Panc1 (cell line): ENCODE measurements around the gene WNT10A.

Experiments
- POLR2AphosphoS5 ChIP-seq: IDR thresholded peaks from 2 replicates; pipeline ENCODE4 v1.6.1; 2012; ENCODE audit warnings: mild to moderate bottlenecking, low read depth, low read length, moderate library complexity
- SIN3A ChIP-seq: IDR thresholded peaks from 2 replicates; pipeline ENCODE4 v1.6.1; 2012; ENCODE audit warnings: low read depth, mild to moderate bottlenecking, low read length, moderate library complexity, borderline replicate concordance; ENCODE audit not compliant: insufficient read depth
- TCF7L2 ChIP-seq: IDR thresholded peaks from 2 replicates; pipeline ENCODE4 v1.6.1; 2011; ENCODE audit warnings: mild to moderate bottlenecking, low read depth, low read length, inconsistent platforms
- TF ChIP-seq, protein P1 (sequence below): fragments of 450-650 bp; IDR thresholded peaks from 2 replicates; pipeline ENCODE4 v1.5.1; 2017; ENCODE audit warnings: mild to moderate bottlenecking
- TF ChIP-seq, protein P2 (sequence below), 2 experiments: IDR thresholded peaks; 2 replicates each; pipeline ENCODE4 v1.6.1; 2011 to 2012; ENCODE audit warnings: low read depth in 2 of 2, control low read depth in 1 of 2, low read length in 1 of 2, mild to moderate bottlenecking in 1 of 2, moderate library complexity in 1 of 2; ENCODE audit not compliant: insufficient read depth in 1 of 2

DNA sequence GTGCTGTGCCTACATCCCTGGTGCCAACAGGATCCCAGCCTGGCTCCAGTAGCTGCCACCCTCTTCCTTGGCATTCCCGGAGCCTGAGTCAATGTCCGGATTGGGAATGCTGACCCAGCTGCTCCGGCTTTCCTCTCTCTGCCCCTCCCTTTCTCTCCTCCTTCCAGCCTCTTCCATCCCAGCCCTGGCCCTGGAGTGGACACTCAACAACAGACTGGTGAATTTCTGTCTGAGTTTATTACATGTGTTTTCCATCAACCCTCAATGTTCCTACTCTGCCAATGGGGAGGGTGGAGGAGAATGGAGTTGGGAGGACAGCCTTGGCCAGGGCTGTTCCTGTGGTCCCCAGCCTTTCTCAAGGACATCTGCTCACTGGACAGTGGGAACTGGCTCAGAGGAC lies 48.1 kb upstream of the WNT10A start:
- TF ChIP-seq, protein P1, sequence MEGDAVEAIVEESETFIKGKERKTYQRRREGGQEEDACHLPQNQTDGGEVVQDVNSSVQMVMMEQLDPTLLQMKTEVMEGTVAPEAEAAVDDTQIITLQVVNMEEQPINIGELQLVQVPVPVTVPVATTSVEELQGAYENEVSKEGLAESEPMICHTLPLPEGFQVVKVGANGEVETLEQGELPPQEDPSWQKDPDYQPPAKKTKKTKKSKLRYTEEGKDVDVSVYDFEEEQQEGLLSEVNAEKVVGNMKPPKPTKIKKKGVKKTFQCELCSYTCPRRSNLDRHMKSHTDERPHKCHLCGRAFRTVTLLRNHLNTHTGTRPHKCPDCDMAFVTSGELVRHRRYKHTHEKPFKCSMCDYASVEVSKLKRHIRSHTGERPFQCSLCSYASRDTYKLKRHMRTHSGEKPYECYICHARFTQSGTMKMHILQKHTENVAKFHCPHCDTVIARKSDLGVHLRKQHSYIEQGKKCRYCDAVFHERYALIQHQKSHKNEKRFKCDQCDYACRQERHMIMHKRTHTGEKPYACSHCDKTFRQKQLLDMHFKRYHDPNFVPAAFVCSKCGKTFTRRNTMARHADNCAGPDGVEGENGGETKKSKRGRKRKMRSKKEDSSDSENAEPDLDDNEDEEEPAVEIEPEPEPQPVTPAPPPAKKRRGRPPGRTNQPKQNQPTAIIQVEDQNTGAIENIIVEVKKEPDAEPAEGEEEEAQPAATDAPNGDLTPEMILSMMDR: no peak
- TF ChIP-seq, protein P2, sequence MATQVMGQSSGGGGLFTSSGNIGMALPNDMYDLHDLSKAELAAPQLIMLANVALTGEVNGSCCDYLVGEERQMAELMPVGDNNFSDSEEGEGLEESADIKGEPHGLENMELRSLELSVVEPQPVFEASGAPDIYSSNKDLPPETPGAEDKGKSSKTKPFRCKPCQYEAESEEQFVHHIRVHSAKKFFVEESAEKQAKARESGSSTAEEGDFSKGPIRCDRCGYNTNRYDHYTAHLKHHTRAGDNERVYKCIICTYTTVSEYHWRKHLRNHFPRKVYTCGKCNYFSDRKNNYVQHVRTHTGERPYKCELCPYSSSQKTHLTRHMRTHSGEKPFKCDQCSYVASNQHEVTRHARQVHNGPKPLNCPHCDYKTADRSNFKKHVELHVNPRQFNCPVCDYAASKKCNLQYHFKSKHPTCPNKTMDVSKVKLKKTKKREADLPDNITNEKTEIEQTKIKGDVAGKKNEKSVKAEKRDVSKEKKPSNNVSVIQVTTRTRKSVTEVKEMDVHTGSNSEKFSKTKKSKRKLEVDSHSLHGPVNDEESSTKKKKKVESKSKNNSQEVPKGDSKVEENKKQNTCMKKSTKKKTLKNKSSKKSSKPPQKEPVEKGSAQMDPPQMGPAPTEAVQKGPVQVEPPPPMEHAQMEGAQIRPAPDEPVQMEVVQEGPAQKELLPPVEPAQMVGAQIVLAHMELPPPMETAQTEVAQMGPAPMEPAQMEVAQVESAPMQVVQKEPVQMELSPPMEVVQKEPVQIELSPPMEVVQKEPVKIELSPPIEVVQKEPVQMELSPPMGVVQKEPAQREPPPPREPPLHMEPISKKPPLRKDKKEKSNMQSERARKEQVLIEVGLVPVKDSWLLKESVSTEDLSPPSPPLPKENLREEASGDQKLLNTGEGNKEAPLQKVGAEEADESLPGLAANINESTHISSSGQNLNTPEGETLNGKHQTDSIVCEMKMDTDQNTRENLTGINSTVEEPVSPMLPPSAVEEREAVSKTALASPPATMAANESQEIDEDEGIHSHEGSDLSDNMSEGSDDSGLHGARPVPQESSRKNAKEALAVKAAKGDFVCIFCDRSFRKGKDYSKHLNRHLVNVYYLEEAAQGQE (IDR thresholded peaks at IDR 0.05; ENCODE audit: insufficient read depth in 1 of 2, low read depth in 2 of 2, low read length in 1 of 2): no peak
- TF ChIP-seq POLR2AphosphoS5: no peak
- no peak for TF ChIP-seq SIN3A
- no peak for TF ChIP-seq TCF7L2
